ENCODE data around the gene LRPAP1.
"Not testable (repeated sequence)": the region's sequence is repeated elsewhere in the genome, so short reads cannot be mapped to it uniquely, and the experiment has no call there.

GRCh38 chr4:3559381-3560290, 27.4 kb upstream of the LRPAP1 start:
- not testable (repeated sequence) for TF ChIP-seq ZBTB10, REST, ZNF114, CTCF (tag by site-specific recombination; IDR thresholded peaks at IDR 0.05)

Measured in HEK293 (cell line).